Measurements from ENCODE around the gene FARP2. TPM values are rescaled to one million over a fixed set of nuclear protein-coding genes. Genes with fewer than 3 reads are reported as not detected.

The FARP2 gene, protein sequence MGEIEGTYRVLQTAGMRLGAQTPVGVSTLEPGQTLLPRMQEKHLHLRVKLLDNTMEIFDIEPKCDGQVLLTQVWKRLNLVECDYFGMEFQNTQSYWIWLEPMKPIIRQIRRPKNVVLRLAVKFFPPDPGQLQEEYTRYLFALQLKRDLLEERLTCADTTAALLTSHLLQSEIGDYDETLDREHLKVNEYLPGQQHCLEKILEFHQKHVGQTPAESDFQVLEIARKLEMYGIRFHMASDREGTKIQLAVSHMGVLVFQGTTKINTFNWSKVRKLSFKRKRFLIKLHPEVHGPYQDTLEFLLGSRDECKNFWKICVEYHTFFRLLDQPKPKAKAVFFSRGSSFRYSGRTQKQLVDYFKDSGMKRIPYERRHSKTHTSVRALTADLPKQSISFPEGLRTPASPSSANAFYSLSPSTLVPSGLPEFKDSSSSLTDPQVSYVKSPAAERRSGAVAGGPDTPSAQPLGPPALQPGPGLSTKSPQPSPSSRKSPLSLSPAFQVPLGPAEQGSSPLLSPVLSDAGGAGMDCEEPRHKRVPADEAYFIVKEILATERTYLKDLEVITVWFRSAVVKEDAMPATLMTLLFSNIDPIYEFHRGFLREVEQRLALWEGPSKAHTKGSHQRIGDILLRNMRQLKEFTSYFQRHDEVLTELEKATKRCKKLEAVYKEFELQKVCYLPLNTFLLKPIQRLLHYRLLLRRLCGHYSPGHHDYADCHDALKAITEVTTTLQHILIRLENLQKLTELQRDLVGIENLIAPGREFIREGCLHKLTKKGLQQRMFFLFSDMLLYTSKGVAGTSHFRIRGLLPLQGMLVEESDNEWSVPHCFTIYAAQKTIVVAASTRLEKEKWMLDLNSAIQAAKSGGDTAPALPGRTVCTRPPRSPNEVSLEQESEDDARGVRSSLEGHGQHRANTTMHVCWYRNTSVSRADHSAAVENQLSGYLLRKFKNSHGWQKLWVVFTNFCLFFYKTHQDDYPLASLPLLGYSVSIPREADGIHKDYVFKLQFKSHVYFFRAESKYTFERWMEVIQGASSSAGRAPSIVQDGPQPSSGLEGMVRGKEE
- 24.5 and 41.7 TPM in 2 replicates for total RNA-seq

GRCh38 chr2:241355983-241356870 is at the start of gene FARP2:
Gene FARP2 (plus strand): TSS chr2:241356285. CDS start chr2:241373108, 16,823 bp downstream.

DNA sequence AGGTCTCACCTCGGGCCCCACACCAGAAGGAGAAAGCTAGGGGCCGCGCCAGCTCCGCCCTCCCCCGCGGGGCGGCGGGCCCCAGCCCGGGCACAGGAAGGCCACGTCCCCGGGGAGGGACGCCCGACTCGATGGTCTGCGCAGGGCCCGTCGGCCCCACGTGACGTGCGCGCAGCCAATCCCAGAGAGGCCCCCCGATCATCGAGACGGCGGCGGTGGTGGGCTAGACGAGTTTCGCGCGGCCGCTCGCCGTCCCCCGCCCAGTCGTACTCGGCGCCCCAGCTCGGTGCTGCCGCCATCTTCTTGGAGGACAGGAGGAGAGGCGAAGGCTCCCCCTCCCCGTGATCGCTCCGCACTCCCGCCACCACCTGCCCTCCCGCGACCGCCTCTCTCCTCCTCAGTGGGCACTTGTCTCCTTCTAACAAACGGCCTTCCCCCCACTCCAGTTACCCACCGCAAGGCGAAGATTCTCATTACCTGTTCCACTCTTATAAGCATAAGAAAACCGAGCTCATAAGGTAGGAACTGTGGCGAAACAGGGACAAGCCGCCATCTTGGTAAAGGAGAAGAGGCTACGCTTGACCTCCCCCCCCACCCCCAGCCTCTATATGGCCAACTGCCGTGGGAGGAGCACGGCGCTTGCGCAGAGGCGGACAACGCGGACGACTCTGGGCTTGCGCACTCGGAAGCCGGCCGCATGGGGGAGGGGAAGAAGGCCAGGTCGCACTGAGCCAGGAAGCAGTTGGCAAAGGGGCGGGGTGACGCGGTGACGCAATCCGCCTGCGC is 40.8 kb upstream of the FARP2 start, which contains the start of gene HDLBP:
HDLBP (minus strand) TSS at position 580 of the 786 bp plus-strand sequence. CDS start 48,803 bp downstream, outside the sequence.

DNA sequence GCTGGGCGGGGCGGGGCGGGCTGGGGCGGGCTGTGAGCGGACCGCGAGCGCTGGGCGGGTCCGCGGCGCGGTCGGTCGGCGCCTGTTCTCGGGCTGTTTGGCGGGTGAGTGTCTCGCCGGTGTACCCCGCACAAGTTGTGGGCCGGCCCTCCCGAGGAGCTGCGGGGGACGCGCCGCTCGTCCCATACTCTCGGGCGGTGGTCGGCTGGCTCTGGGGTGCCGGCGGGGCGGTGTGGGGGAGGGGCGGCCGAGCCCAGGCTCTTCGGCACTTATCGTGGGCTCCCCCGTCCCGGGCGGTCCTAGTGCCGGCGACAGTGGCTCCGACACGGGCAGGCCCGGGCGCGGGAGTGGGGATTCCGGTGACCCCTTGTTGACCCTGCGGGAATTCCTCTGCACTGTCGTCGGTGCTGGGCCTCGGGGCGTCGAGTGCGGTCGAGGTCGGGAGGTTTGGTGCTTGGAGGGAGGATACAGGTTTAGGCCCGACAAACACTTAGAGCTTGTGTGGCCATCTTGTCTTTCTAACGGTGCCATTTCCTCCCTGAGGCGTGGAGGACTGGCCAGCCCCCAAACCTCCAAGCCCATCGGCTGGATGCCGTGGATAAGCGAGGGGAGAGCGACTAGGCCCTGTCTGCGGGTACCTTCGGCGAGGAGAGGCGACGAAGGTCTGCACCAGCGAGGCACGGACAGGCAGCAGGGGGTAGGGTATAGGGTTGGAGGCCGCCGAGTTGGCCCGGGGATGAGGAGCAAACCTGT is 40.0 kb upstream of the FARP2 start, which contains the start of gene SEPTIN2:
SEPTIN2 (plus strand) TSS at position 47 of the 753 bp plus-strand sequence. CDS start 8,308 bp downstream, outside the sequence.

GRCh38 chr2:241508240-241509154 is 152.4 kb downstream of the FARP2 start, which contains the start of gene STK25:
Gene STK25 (minus strand): TSS chr2:241508584. CDS start chr2:241508035, 549 bp downstream.

Small RNA genes within 50 kb of the gene (small RNA-seq; reads per million reads assigned to genes)
- not detected for gene MIR3133 (ENCODE audit: low replicate concordance)

Other genes with a start within 250 kb of the FARP2 start
- 1.3 and 7.2 TPM in 2 replicates for gene PASK, start 206.8 kb upstream of the FARP2 start, total RNA-seq
- gene PPP1R7, start 205.8 kb upstream of the FARP2 start, total RNA-seq: 54.7 and 60.1 TPM in 2 replicates
- 0.22 and 1.7 TPM in 2 replicates for gene ANO7, start 167.6 kb upstream of the FARP2 start, total RNA-seq
- gene HDLBP, start 40.6 kb upstream of the FARP2 start, total RNA-seq: 844 and 1,772 TPM in 2 replicates
- gene SEPTIN2, start 40.4 kb upstream of the FARP2 start, total RNA-seq: 339 and 470 TPM in 2 replicates
- 240 and 272 TPM in 2 replicates for gene STK25, start 152.3 kb downstream of the FARP2 start, total RNA-seq
- 37.4 and 37.9 TPM in 2 replicates for gene BOK, start 202.5 kb downstream of the FARP2 start, total RNA-seq